ENCODE measurements around the gene SPNS2. TPM values are rescaled to one million over a fixed set of nuclear protein-coding genes. Genes with fewer than 3 reads are reported as not detected.

The SPNS2 gene
- total RNA-seq, 4 donors from 2014 or later: 10.4 to 17.4 (median 16.4) TPM

DNA sequence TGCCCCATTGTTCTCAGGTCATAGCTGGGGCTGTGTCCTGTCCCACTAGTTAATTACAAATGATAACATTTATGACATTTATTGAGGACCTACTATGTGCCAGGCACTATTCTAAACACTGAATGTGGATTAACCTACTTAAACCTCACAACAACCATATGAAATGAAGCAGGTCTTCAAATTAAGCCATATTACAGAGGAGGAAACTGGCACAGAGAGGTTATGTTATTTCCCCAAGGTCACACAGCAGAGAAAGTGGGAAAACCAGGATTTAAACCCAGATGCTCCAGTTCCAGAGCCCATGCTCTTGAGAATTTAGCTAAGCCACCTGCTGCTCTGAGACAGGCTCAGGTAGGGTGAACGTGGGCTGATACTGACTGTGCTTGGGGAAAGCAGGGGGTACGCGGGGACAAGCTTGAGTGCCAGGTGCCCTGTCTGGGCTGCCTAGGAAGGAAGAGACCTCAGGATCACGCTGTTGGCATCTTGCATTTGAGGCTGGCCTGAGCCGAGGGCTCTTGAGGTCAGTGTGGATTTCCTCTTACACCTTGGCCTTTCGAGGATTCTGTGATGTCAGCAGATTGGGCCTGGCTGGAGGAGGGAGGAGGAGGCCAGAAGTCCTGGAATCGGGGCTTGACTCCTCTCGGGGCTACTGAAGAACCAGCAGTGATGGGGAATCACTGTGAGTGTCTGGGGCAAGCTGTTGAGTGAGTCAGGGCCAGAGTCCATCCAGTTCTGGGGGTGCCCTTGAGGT, 8.9 kb downstream of the SPNS2 start:
- Histone ChIP-seq H3K4me1 (peaks cover 0 to 59% (median 3%) of the 10 kb centered on the region in 3 donors), H3K27ac (peak overlapping the region in 3 of 4 donors; percentile 35 to 68 (median 57))
- WGBS, 2 donors (ENCODE audit: low coverage in 1 of 2): 85 to 88% methylated on average over 3 of the region's 8 CpGs

DNA sequence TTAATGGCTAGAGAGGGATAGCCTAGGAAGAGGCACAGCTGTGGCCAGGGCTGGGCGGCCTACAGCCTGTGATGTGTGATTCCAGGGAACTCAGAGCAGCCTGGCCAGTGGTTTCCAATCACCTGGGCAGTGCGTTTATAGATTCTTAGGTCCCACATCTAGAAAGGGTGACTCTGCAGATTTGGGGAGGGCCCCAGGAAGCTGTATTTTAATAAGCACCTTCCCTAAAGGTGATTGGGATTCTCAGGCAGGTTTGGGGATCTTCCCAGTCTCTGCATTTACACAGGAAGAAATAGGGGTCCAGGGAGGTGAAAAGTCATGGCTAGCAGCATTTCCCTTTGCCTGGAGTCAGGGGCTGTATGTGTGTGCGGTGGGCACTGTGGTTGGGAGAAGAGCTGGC, 9.5 kb downstream of the SPNS2 start:
- Histone ChIP-seq H3K9me3 (no peaks in the 10 kb centered on the region), H3K4me1 (peaks cover 0 to 61% (median 3%) of the 10 kb centered on the region in 3 donors), H3K4me3 (no peak overlapping the region), H3K27ac (peak overlapping the region in 3 of 4 donors; percentile 35 to 68 (median 57)), H3K27me3 (peaks cover 33% of the 10 kb centered on the region), H3K36me3 (no peaks in the 10 kb centered on the region)
- no peak for ATAC-seq
- TF ChIP-seq EP300 (IDR thresholded peaks at IDR 0.05): no peak
- TF ChIP-seq, protein P1, sequence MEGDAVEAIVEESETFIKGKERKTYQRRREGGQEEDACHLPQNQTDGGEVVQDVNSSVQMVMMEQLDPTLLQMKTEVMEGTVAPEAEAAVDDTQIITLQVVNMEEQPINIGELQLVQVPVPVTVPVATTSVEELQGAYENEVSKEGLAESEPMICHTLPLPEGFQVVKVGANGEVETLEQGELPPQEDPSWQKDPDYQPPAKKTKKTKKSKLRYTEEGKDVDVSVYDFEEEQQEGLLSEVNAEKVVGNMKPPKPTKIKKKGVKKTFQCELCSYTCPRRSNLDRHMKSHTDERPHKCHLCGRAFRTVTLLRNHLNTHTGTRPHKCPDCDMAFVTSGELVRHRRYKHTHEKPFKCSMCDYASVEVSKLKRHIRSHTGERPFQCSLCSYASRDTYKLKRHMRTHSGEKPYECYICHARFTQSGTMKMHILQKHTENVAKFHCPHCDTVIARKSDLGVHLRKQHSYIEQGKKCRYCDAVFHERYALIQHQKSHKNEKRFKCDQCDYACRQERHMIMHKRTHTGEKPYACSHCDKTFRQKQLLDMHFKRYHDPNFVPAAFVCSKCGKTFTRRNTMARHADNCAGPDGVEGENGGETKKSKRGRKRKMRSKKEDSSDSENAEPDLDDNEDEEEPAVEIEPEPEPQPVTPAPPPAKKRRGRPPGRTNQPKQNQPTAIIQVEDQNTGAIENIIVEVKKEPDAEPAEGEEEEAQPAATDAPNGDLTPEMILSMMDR (IDR thresholded peaks at IDR 0.05): no peak
- 50 to 100% methylated on average over 1 of the region's 3 CpGs for WGBS, 2 donors (ENCODE audit: low coverage in 1 of 2)

More for the DNA sequence above, 8.9 kb downstream of the SPNS2 start:
- Histone ChIP-seq H3K36me3 (no peaks in the 10 kb centered on the region), H3K27me3 (peaks cover 40% of the 10 kb centered on the region), H3K9me3 (no peaks in the 10 kb centered on the region), H3K4me3 (no peak overlapping the region)
- TF ChIP-seq POLR2AphosphoS5 (IDR thresholded peaks at IDR 0.05) (no peak), EP300 (IDR thresholded peaks at IDR 0.05) (no peak), POLR2A (IDR thresholded peaks at IDR 0.05) (no peak)
- TF ChIP-seq, protein P1 (IDR thresholded peaks at IDR 0.05): no peak
- ATAC-seq: no peak

DNA sequence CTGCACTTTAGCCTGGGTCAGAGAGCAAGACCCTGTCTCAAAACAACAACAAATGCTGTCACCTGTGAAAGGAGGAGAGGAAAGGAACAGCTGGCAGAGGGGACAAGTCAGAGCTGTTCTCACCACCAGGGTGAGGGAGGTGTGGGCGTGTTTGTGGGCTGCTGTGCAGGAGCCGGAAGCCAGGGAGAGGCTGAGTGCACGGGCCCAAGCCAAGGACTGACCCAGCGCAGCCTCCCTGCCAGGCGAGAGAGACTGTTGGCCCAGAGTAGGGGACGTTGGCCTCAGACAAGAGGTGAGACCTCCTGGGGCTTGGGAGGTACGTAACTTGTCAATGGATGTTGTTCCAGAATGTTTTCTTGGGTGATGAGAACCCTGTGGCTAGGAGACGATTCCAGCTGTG, 10.7 kb downstream of the SPNS2 start:
- ATAC-seq: no peak
- TF ChIP-seq, protein P1 (IDR thresholded peaks at IDR 0.05): no peak
- TF ChIP-seq POLR2AphosphoS5 (IDR thresholded peaks at IDR 0.05): no peak
- TF ChIP-seq EP300 (IDR thresholded peaks at IDR 0.05): no peak
- no peak for TF ChIP-seq POLR2A (IDR thresholded peaks at IDR 0.05)

DNA sequence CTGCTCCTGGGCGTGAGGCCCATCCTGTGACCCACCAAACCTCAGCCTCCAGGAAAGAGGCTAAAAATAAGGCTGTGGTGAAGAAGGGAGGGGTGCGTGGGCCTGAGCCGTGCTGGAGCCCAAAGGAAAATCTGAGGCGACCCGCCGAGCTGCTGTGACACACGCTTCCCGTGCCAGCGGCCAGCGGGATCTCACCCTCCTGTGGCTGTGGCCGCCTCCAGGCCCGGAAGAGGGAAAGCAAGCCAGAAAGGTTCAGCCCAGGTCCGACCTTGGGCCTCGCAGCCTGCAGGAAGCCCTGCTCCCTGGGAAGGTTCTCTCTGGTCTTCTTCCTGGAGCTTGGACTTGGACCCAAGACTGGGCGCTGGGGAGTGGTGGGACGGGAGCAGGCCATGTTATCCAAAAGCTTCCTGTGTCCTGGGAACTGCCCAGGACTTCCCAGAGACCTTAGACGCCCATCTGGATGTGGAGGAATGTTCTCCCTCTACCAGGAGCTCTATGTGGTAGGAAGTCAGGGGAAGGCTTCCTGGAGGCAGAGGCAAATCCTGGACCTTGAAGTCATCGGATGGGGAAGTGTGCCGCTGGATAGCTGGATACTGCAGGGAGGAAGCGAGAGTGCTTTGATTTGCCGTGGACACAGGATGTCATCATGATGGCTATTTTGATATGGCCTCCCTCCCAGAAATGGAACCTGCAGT, 11.4 kb downstream of the SPNS2 start:
- Histone ChIP-seq H3K4me1 (peaks cover 0 to 52% (median 3%) of the 10 kb centered on the region in 3 donors), H3K4me3 (no peak overlapping the region), H3K27ac (peak overlapping the region in 3 of 4 donors; percentile 56 to 68 (median 57)), H3K9me3 (no peaks in the 10 kb centered on the region), H3K36me3 (no peaks in the 10 kb centered on the region), H3K27me3 (peaks cover 15% of the 10 kb centered on the region)
- TF ChIP-seq POLR2A (IDR thresholded peaks at IDR 0.05) (no peak), POLR2AphosphoS5 (IDR thresholded peaks at IDR 0.05) (no peak), EP300 (IDR thresholded peaks at IDR 0.05) (no peak)
- TF ChIP-seq, protein P1 (IDR thresholded peaks at IDR 0.05): no peak
- ATAC-seq: peak; percentile 35
- WGBS, 2 donors (ENCODE audit: low coverage in 1 of 2): 50 to 67% methylated on average over 1 to 6 of the region's 21 CpGs

More for the DNA sequence above, 10.7 kb downstream of the SPNS2 start:
- no peaks in the 10 kb centered on the region for H3K9me3 ChIP-seq
- H3K27ac ChIP-seq: peak overlapping the region in 3 of 4 donors; percentile 56 to 68 (median 57)
- no peaks in the 10 kb centered on the region for H3K36me3 ChIP-seq
- 66 to 74% methylated on average over 5 to 6 of the region's 8 CpGs for WGBS, 2 donors (ENCODE audit: low coverage in 1 of 2)
- peaks cover 21% of the 10 kb centered on the region for H3K27me3 ChIP-seq
- H3K4me1 ChIP-seq: peaks cover 0 to 58% (median 3%) of the 10 kb centered on the region in 3 donors
- H3K4me3 ChIP-seq: no peak overlapping the region
